Smooth muscle cell (in vitro differentiated cells): ENCODE data around the gene GNB1L. TPM values are rescaled to one million over a fixed set of nuclear protein-coding genes. Genes with fewer than 3 reads are reported as not detected.

Experiments
- DNase-seq: peaks from one replicate; lab custom pipeline; 2025; ENCODE audit not compliant: unreplicated experiment; lab: John Stamatoyannopoulos, UW
- H2AFZ ChIP-seq: fragments of 200-600 bp; sonication (generic); 2 replicates; pipeline ENCODE4 v1.6.0; 2016; ENCODE audit warnings: antibody characterized with exemption, low read depth, mild to moderate bottlenecking
- H3F3A ChIP-seq: fragments of 200-600 bp; sonication (generic); 2 replicates; pipeline ENCODE4 v1.6.0; 2017; ENCODE audit warnings: antibody characterized with exemption, low read depth
- H3K27ac ChIP-seq: fragments of 200-600 bp; sonication (generic); 2 replicates; pipeline ENCODE4 v1.5.1; 2016; ENCODE audit warnings: low read depth, mild to moderate bottlenecking
- H3K27me3 ChIP-seq: fragments of 200-600 bp; sonication (generic); 2 replicates; pipeline ENCODE4 v1.6.1; 2016; ENCODE audit warnings: low read depth, mild to moderate bottlenecking
- H3K36me3 ChIP-seq: fragments of 200-600 bp; sonication (generic); 2 replicates; pipeline ENCODE4 v1.5.1; 2016; ENCODE audit warnings: low read depth
- H3K4me1 ChIP-seq: fragments of 200-600 bp; sonication (generic); 2 replicates; pipeline ENCODE4 v1.5.1; 2016; ENCODE audit warnings: low read depth
- H3K4me2 ChIP-seq: fragments of 200-600 bp; sonication (generic); 2 replicates; pipeline ENCODE4 v1.6.0; 2016; ENCODE audit warnings: mild to moderate bottlenecking
- H3K4me3 ChIP-seq: fragments of 200-600 bp; sonication (generic); 2 replicates; pipeline ENCODE4 v1.5.1; 2016; ENCODE audit warnings: mild to moderate bottlenecking
- H3K79me2 ChIP-seq: fragments of 200-600 bp; sonication (generic); 2 replicates; pipeline ENCODE4 v1.6.0; 2016; ENCODE audit warnings: low read depth, mild to moderate bottlenecking
- H3K9ac ChIP-seq: fragments of 200-600 bp; sonication (generic); 2 replicates; pipeline ENCODE4 v1.6.0; 2016; ENCODE audit warnings: low read depth
- H3K9me3 ChIP-seq: fragments of 200-600 bp; sonication (generic); replicated peaks from 2 replicates; pipeline ENCODE4 v1.5.1; 2016; ENCODE audit warnings: low read depth
- H4K20me1 ChIP-seq: fragments of 200-600 bp; sonication (generic); 2 replicates; pipeline ENCODE4 v1.6.0; 2016; ENCODE audit warnings: low read depth
- WGBS: methylation state at CpG from one replicate; pipeline ENCODE4 v1.1.7; 2016; ENCODE audit warnings: low lambda C conversion rate; 5-methylcytosine and 5-hydroxymethylcytosine counted together
- polyA plus RNA-seq: library from polyadenylated mRNA; unstranded; fragments of >200 nt; fragmentation: Nextera tagmentation; extraction: Ambion mirVana; gene quantifications from 2 replicates; pipeline ENCODE4 v1.2.1, GENCODE V29; 2016
- total RNA-seq: library from RNA; depleted of rRNA; stranded (reverse); fragments of >200 nt; gene quantifications from 2 replicates; pipeline ENCODE4 v1.2.3, GENCODE V29; 2014
- TF ChIP-seq, protein P1 (sequence below): fragments of 200-600 bp; sonication (generic); IDR thresholded peaks from 2 replicates; pipeline ENCODE4 v1.5.1; 2017; ENCODE audit warnings: borderline replicate concordance, mild to moderate bottlenecking, antibody characterized with exemption; ENCODE audit not compliant: insufficient read depth, poor library complexity, severe bottlenecking

GNB1L gene
- total and polyA plus RNA-seq, 2 experiments from 2014 or later = 4.1 to 7.4 TPM

DNA sequence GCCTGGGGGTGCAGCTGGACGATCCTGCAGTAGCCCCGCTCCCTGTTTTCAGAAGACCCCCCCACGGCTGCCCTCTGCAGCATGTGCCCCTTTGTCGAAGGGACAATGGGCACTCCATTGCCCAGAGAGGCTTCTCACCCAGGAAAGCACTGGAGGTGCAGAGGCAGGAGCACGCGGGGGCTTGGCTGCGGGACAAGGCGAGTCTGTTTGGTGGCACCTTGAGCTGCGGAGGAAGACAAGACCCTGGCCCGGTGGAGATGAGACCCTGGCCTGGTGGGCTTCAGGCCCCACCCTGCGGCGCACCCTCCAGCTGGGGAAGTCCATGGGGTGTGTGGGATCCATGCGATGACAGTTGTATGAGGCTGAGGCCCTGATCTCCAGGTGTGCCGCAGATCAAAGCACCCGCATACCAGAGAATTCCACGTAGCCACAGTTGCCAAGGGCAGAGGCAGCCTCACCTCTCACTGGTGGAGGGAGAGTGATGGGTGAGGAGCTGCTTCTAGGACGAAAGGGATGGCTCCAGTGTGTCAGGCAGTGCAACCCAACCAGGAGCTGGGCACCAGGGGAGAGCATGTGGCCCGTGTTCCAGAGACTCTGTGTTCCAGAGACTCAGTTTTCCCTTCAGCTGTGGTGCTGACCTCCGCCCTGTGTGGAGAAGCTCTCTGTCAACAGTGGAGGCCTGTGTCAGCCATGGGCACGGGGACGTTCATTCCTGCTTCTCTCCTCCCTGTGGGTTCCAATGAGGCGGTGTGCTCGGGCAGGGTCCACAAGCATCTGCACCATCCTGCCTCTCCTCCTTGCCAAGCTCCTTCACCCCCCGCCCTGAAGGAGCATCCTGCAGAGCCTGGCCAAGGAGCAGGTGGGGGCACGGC, 84.1 kb downstream of the GNB1L start:
- H3K27me3 ChIP-seq = peaks cover 90% of the 10 kb centered on the region

DNA sequence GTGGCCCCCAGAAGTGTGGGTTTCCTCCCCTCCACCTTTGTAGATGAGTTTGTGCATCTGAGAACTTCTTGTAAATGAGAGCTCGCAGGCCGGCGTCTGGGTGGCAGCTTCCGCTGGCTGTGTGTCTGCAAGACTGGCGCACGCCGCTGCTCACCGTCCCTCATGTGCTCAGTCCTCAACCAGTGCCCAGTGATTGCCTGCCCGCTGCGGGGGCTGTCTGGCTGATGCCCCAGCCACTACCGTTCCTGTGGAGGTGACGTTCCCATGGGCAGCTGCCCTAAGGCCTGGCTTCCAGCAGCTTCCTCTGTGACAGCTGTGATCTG, 85.3 kb downstream of the GNB1L start:
- 96% methylated on average over 12 of the region's 12 CpGs for WGBS
- Histone ChIP-seq H3K4me1 (no peaks in the 10 kb centered on the region), H3K27ac (no peak overlapping the region), H4K20me1 (no peaks in the 10 kb centered on the region), H3K79me2 (no peaks in the 10 kb centered on the region), H3K36me3 (no peaks in the 10 kb centered on the region), H3K9me3 (no peaks in the 10 kb centered on the region), H3K4me2 (no peak overlapping the region), H3K27me3 (peaks cover 92% of the 10 kb centered on the region), H3F3A (no peaks in the 10 kb centered on the region), H3K4me3 (no peak overlapping the region), H2AFZ (no peak overlapping the region), H3K9ac (no peak overlapping the region)
- DNase-seq = no peak
- TF ChIP-seq, protein P1, sequence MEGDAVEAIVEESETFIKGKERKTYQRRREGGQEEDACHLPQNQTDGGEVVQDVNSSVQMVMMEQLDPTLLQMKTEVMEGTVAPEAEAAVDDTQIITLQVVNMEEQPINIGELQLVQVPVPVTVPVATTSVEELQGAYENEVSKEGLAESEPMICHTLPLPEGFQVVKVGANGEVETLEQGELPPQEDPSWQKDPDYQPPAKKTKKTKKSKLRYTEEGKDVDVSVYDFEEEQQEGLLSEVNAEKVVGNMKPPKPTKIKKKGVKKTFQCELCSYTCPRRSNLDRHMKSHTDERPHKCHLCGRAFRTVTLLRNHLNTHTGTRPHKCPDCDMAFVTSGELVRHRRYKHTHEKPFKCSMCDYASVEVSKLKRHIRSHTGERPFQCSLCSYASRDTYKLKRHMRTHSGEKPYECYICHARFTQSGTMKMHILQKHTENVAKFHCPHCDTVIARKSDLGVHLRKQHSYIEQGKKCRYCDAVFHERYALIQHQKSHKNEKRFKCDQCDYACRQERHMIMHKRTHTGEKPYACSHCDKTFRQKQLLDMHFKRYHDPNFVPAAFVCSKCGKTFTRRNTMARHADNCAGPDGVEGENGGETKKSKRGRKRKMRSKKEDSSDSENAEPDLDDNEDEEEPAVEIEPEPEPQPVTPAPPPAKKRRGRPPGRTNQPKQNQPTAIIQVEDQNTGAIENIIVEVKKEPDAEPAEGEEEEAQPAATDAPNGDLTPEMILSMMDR = no peak

More for the DNA sequence above, 84.1 kb downstream of the GNB1L start:
- H3K9me3 ChIP-seq = no peaks in the 10 kb centered on the region
- H3K4me1 ChIP-seq = no peaks in the 10 kb centered on the region
- H3F3A ChIP-seq = no peaks in the 10 kb centered on the region
- no peaks in the 10 kb centered on the region for H3K79me2 ChIP-seq
- H2AFZ ChIP-seq = no peak overlapping the region
- H3K36me3 ChIP-seq = no peaks in the 10 kb centered on the region
- no peak overlapping the region for H3K4me3 ChIP-seq
- 85% methylated on average over 25 of the region's 25 CpGs for WGBS
- no peaks in the 10 kb centered on the region for H4K20me1 ChIP-seq
- H3K27ac ChIP-seq = no peak overlapping the region
- H3K4me2 ChIP-seq = no peak overlapping the region
- H3K9ac ChIP-seq = no peak overlapping the region
- DNase-seq = no peak
- TF ChIP-seq, protein P1 = no peak

DNA sequence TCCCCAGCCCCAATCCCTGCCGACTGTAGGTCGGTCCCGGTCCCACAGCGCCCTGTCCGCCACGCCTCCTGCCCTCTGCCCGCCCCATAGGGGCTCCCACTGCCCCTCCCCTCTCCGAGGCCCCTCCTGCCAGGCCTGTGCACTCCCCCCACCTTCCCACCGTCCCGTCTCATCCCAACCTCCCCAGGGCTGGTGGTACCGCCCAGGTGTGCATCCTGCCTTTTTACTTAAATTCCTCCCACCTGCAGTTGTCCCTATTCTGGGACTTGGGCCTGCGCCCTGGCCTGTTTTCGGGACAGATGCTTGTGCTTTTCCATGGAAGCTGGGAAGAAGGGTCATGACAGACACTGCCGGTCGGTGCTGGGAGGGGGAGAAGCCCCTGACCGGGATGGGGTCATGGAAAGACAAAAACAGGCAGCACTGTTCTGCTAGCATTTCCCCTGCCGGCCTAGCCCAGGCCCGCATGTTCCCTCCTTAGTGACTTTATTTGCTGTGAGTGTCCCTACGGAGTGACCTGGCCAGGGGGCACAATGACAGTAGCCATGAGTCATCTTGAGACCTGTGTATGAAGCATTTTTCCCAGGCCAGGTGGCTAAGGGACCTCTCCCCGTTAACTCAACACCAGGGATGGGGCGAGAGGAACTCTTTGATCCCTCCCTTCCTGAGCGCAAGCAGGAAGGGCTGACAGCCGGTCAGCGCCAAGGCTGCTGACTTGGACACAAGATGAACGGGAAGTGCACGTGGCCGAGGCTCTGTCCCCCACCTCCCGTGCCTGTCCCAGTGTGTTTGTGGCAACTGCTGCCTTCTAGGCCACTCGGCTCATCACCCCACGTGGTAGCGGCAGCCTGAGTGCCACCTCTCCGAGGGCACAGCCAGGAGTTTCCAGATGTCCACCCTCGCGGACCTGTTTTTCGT, 87.0 kb downstream of the GNB1L start:
- H3K27ac ChIP-seq = no peak overlapping the region
- H3K9ac ChIP-seq = no peak overlapping the region
- DNase-seq = no peak
- H3K36me3 ChIP-seq = no peaks in the 10 kb centered on the region
- no peak overlapping the region for H3K4me2 ChIP-seq
- H3K4me1 ChIP-seq = no peaks in the 10 kb centered on the region
- no peak overlapping the region for H3K4me3 ChIP-seq
- H4K20me1 ChIP-seq = no peaks in the 10 kb centered on the region
- no peaks in the 10 kb centered on the region for H3F3A ChIP-seq
- no peaks in the 10 kb centered on the region for H3K9me3 ChIP-seq
- H3K79me2 ChIP-seq = no peaks in the 10 kb centered on the region
- 35% methylated on average over 26 of the region's 35 CpGs for WGBS
- H2AFZ ChIP-seq = no peak overlapping the region
- TF ChIP-seq, protein P1 = no peak
- peaks cover 99% of the 10 kb centered on the region for H3K27me3 ChIP-seq
